Activated CD4-positive, alpha-beta T cell treated with anti-CD3 and anti-CD28 coated beads, Interleukin-2, amount 10 ng/mL, durations not matched to agents 24 days and 14 days (primary cell): ENCODE measurements around the gene HINFP. TPM values are rescaled to one million over a fixed set of nuclear protein-coding genes. Genes with fewer than 3 reads are reported as not detected.
A peak's percentile ranks its signal among the peaks of the same experiment; 100 is the strongest.
"Not testable (repeated sequence)": the region's sequence is repeated elsewhere in the genome, so short reads cannot be mapped to it uniquely, and the experiment has no call there.

ENCODE experiments used
- DNase-seq: peaks from one replicate; pipeline ENCODE4 v3.0.0; 2022
- H3K27ac Mint-ChIP-seq: one replicate; pipeline ENCODE4 v1.8.0; 2022; ENCODE audit warnings: mild to moderate bottlenecking, mixed read lengths
- H3K27me3 Mint-ChIP-seq: one replicate; pipeline ENCODE4 v1.8.0; 2022; ENCODE audit warnings: mixed read lengths
- H3K36me3 Mint-ChIP-seq: one replicate; pipeline ENCODE4 v1.8.0; 2022; ENCODE audit warnings: low read depth, mild to moderate bottlenecking, mixed read lengths
- H3K4me1 Mint-ChIP-seq: one replicate; pipeline ENCODE4 v1.8.0; 2021; ENCODE audit warnings: mixed read lengths
- H3K4me3 Mint-ChIP-seq: one replicate; pipeline ENCODE4 v1.8.0; 2022; ENCODE audit warnings: mild to moderate bottlenecking, moderate library complexity, mixed read lengths
- H3K9me3 Mint-ChIP-seq: one replicate; pipeline ENCODE4 v1.8.0; 2021; ENCODE audit warnings: mixed read lengths
- intact Hi-C: fragments of 100-400 bp; cut with micrococcal nuclease; formaldehyde crosslinking; loops from one replicate; pipeline ENCODE4 v1.15.1; 2023
- total RNA-seq: library from RNA; stranded (reverse); gene quantifications from 2 replicates; pipeline ENCODE4 v1.2.3, GENCODE V29; 2022

Gene HINFP
- total RNA-seq, 1 donor from 2014 or later: 41.4 TPM

GRCh38 chr11:119091966-119092879 lies 29.2 kb upstream of the HINFP start:
- peaks cover 60% of the 10 kb centered on the region for H3K4me1 Mint-ChIP-seq
- H3K27ac Mint-ChIP-seq: peak overlapping the region; percentile 62
- H3K9me3 Mint-ChIP-seq: no peaks in the 10 kb centered on the region
- intact Hi-C loops: no loop called here
- peaks cover 54% of the 10 kb centered on the region for H3K36me3 Mint-ChIP-seq
- DNase-seq: no peak
- peak overlapping the region; percentile 95 for H3K4me3 Mint-ChIP-seq
- H3K27me3 Mint-ChIP-seq: peaks cover 2% of the 10 kb centered on the region

- H3K36me3 Mint-ChIP-seq: peaks cover 62% of the 10 kb centered on the region
- intact Hi-C loops: no loop called here
- peaks cover 56% of the 10 kb centered on the region for H3K4me1 Mint-ChIP-seq
- H3K4me3 Mint-ChIP-seq: peak overlapping the region; percentile 95
- no peaks in the 10 kb centered on the region for H3K9me3 Mint-ChIP-seq
- H3K27ac Mint-ChIP-seq: peak overlapping the region; percentile 83
- H3K27me3 Mint-ChIP-seq: peaks cover 2% of the 10 kb centered on the region
- DNase-seq: no peak
Measured at GRCh38 chr11:119092880-119093842, 28.2 kb upstream of the HINFP start.

- peaks cover 72% of the 10 kb centered on the region for H3K36me3 Mint-ChIP-seq
- H3K9me3 Mint-ChIP-seq: no peaks in the 10 kb centered on the region
- intact Hi-C loops: loop anchor here (2.0 kb wide), 1 partner anchor 75 kb away; the partner anchor contains the start of gene NLRX1
- peak; percentile 82 for DNase-seq
- peaks cover 2% of the 10 kb centered on the region for H3K27me3 Mint-ChIP-seq
- H3K27ac Mint-ChIP-seq: peak overlapping the region; percentile 92
- peaks cover 60% of the 10 kb centered on the region for H3K4me1 Mint-ChIP-seq
- H3K4me3 Mint-ChIP-seq: peak overlapping the region; percentile 95
Measured at GRCh38 chr11:119093942-119094815, 27.2 kb upstream of the HINFP start.

DNA sequence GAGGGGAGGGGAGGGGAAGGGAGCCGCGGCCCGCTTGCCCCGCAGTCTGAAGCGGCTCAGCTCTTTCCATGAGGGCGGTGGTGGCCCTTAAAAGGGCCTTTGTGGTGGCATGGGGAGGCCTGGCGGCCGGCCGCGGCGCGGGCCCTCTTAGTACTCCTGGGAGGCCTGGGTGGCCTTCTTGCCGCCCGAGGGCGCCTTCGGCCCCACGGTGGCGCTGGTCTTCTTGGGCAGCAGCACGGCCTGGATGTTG lies 26.6 kb upstream of the HINFP start:
- DNase-seq: peak; percentile 90
- Mint-ChIP-seq H3K4me1 (peaks cover 59% of the 10 kb centered on the region), H3K9me3 (no peaks in the 10 kb centered on the region), H3K27ac (peak overlapping the region; percentile 92), H3K36me3 (peaks cover 76% of the 10 kb centered on the region), H3K4me3 (peak overlapping the region; percentile 95), H3K27me3 (peaks cover 2% of the 10 kb centered on the region)
- intact Hi-C loops: loop anchor here (1.0 to 2.0 kb wide), 6 partner anchors 9 to 76 kb away; partner anchors contain the start of genes HINFP, HYOU1, NLRX1 and RPS25

- intact Hi-C loops: loop anchor here (1.0 to 2.0 kb wide), 6 partner anchors 10 to 77 kb away; partner anchors contain the start of genes HINFP, HYOU1, NLRX1 and RPS25
- peaks cover 2% of the 10 kb centered on the region for H3K27me3 Mint-ChIP-seq
- peaks cover 60% of the 10 kb centered on the region for H3K4me1 Mint-ChIP-seq
- no peaks in the 10 kb centered on the region for H3K9me3 Mint-ChIP-seq
- peak; percentile 100 for DNase-seq
- H3K4me3 Mint-ChIP-seq: peak overlapping the region; percentile 95
- peak overlapping the region; percentile 92 for H3K27ac Mint-ChIP-seq
- H3K36me3 Mint-ChIP-seq: peaks cover 78% of the 10 kb centered on the region
Measured at GRCh38 chr11:119095066-119095880, 26.1 kb upstream of the HINFP start.

GRCh38 chr11:119099711-119100110 lies 21.7 kb upstream of the HINFP start:
- intact Hi-C loops: loop anchor here (2.0 to 5.0 kb wide), 4 partner anchors 15 to 223 kb away; partner anchors contain the start of genes BCL9L and HMBS
- DNase-seq: no peak
- peaks cover 2% of the 10 kb centered on the region for H3K27me3 Mint-ChIP-seq
- peaks cover 51% of the 10 kb centered on the region for H3K36me3 Mint-ChIP-seq
- H3K4me3 Mint-ChIP-seq: peak overlapping the region; percentile 92
- H3K4me1 Mint-ChIP-seq: peaks cover 46% of the 10 kb centered on the region
- no peak overlapping the region for H3K27ac Mint-ChIP-seq
- no peaks in the 10 kb centered on the region for H3K9me3 Mint-ChIP-seq

DNA sequence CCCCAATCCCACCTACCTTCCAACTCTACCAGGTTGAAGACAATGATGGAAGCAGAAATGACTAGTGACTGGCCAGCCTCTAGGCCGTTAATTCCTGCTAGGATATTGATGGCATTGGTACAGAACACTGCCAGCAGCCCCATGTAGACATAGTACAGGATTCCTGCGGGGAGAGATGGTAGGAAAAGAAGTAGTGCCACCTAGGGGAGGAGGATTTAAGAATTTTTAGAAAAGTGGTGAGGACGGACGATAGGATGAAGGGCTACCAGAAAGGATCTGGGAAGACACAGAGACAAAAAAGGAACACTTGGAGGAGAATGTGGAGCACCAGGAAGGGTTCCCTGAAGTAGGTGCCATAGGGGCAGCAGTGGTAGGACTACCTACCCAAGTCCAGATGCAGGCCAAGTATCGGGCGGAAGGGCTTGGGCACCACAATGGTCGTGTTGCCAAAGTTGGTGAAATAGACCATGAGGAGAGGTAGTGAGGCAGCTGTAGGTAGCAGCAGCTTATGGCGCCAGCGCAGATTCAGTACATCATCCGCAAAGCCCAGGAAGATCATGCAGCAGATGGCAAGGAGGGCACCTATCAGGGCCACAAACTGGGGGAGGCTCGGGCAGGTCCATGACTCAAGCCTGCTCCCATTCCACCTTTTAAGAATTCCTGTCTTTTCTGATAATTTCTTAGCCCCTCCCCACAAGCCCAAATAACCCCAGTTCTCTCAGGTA lies 21.0 kb upstream of the HINFP start:
- Mint-ChIP-seq H3K4me1 (peaks cover 46% of the 10 kb centered on the region), H3K9me3 (no peaks in the 10 kb centered on the region), H3K36me3 (peaks cover 45% of the 10 kb centered on the region), H3K4me3 (peak overlapping the region; percentile 92), H3K27ac (peak overlapping the region; percentile 99), H3K27me3 (peaks cover under 1% of the 10 kb centered on the region)
- DNase-seq: peak; percentile 68
- intact Hi-C loops: loop anchor here (2.0 to 5.0 kb wide), 4 partner anchors 16 to 222 kb away; partner anchors contain the start of genes BCL9L and HMBS

- no peak for DNase-seq
- H3K4me1 Mint-ChIP-seq: peaks cover 41% of the 10 kb centered on the region
- intact Hi-C loops: loop anchor here (1.0 to 5.0 kb wide), 5 partner anchors 16 to 221 kb away; partner anchors contain the start of genes BCL9L, HMBS and HYOU1
Measured at GRCh38 chr11:119100994-119101758, 20.2 kb upstream of the HINFP start.

GRCh38 chr11:119101759-119102423 lies 19.5 kb upstream of the HINFP start, which contains the start of gene DPAGT1:
Gene DPAGT1, minus strand, starts transcription at chr11:119101853. Its CDS starts 198 bp downstream, at chr11:119101655.
- no peaks in the 10 kb centered on the region for H3K27me3 Mint-ChIP-seq
- H3K36me3 Mint-ChIP-seq: peaks cover 33% of the 10 kb centered on the region
- peak within 1 kb of the TSS; percentile 99 for H3K27ac Mint-ChIP-seq
- peak within 1 kb of the TSS; percentile 92 for H3K4me3 Mint-ChIP-seq
- DNase-seq: peak; percentile 96
- intact Hi-C loops: loop anchor here (1.0 to 5.0 kb wide), 7 partner anchors 17 to 220 kb away; partner anchors contain the start of genes BCL9L, HINFP, HMBS and HYOU1
- no peaks in the 10 kb centered on the region for H3K9me3 Mint-ChIP-seq
- H3K4me1 Mint-ChIP-seq: peaks cover 40% of the 10 kb centered on the region

More at GRCh38 chr11:119100994-119101758, 20.2 kb upstream of the HINFP start:
- Mint-ChIP-seq H3K4me3 (peak overlapping the region; percentile 92), H3K36me3 (peaks cover 39% of the 10 kb centered on the region), H3K27me3 (no peaks in the 10 kb centered on the region), H3K9me3 (no peaks in the 10 kb centered on the region), H3K27ac (peak overlapping the region; percentile 99)

- H3K9me3 Mint-ChIP-seq, DNase-seq, H3K27me3 Mint-ChIP-seq: not testable (repeated sequence)
- Mint-ChIP-seq H3K4me1 (peaks cover 39% of the 10 kb centered on the region), H3K4me3 (peak overlapping the region; percentile 92), H3K27ac (peak overlapping the region; percentile 99), H3K36me3 (peaks cover 22% of the 10 kb centered on the region)
- intact Hi-C loops: loop anchor here (5.0 kb wide), 2 partner anchors 176 to 219 kb away; partner anchors contain the start of gene BCL9L
Measured at GRCh38 chr11:119103161-119103664, 18.2 kb upstream of the HINFP start.
